H1 (cell line): ENCODE data around the gene SIGLEC12.

Experiments used
- CTCF ChIP-seq, 3 experiments: IDR thresholded peaks; 1 replicate in 2 of 3; 2 replicates in 1 of 3; pipeline versions ENCODE4 v1.5.1 to v1.6.1; 2011; ENCODE audit warnings: low read length in 3 of 3, mild to moderate bottlenecking in 3 of 3, inconsistent platforms in 2 of 3, low read depth in 1 of 3, moderate library complexity in 1 of 3; ENCODE audit not compliant: insufficient read depth in 1 of 3; ENCODE audit errors: control extremely low read depth in 1 of 3
- EP300 ChIP-seq, 2 experiments: IDR thresholded peaks; 1 replicate in 1 of 2; 2 replicates in 1 of 2; pipeline ENCODE4 v1.6.1; 2011 to 2012; ENCODE audit warnings: low read depth in 2 of 2, low read length in 2 of 2, mild to moderate bottlenecking in 2 of 2, borderline replicate concordance in 1 of 2, inconsistent platforms in 1 of 2, moderate library complexity in 1 of 2
- EZH2 ChIP-seq: fragments of 200-600 bp; sonication (generic); IDR thresholded peaks from 2 replicates; pipeline ENCODE4 v1.7.1; 2012; ENCODE audit warnings: low read depth, mild to moderate bottlenecking, moderate library complexity, low read length, inconsistent platforms; ENCODE audit not compliant: severe bottlenecking
- JUND ChIP-seq: IDR thresholded peaks from 2 replicates; pipeline ENCODE4 v1.6.1; 2011; ENCODE audit warnings: mild to moderate bottlenecking, improper control_type of control experiment, low read length
- MAX ChIP-seq: IDR thresholded peaks from 2 replicates; pipeline ENCODE4 v1.6.1; 2012; ENCODE audit warnings: inconsistent platforms
- NRF1 ChIP-seq: IDR thresholded peaks from 2 replicates; pipeline ENCODE4 v1.6.1; 2011; ENCODE audit warnings: mild to moderate bottlenecking, low read depth, low read length, improper control_type of control experiment
- POLR2A ChIP-seq, 2 experiments: IDR thresholded peaks; 1 replicate in 1 of 2; 2 replicates in 1 of 2; pipeline ENCODE4 v1.6.1; 2011; ENCODE audit warnings: low read depth in 2 of 2, low read length in 2 of 2, mild to moderate bottlenecking in 2 of 2; ENCODE audit errors: control extremely low read depth in 1 of 2
- POLR2AphosphoS5 ChIP-seq: IDR thresholded peaks from 2 replicates; pipeline ENCODE4 v1.6.1; 2011; ENCODE audit warnings: low read depth, low read length
- POU5F1 ChIP-seq: IDR thresholded peaks from 2 replicates; pipeline ENCODE4 v1.6.1; 2011; ENCODE audit warnings: low read depth, mild to moderate bottlenecking, low read length, moderate library complexity
- RFX5 ChIP-seq: IDR thresholded peaks from 2 replicates; pipeline ENCODE4 v1.6.1; 2011; ENCODE audit warnings: low read depth, low read length, improper control_type of control experiment, borderline replicate concordance
- RNF2 ChIP-seq: fragments of 200-900, 300-1000 bp; sonication (generic); IDR thresholded peaks from 2 replicates; pipeline ENCODE4 v1.7.1; 2016; ENCODE audit warnings: borderline replicate concordance, low read depth, mild to moderate bottlenecking, antibody characterized with exemption, low read length; ENCODE audit not compliant: poor library complexity, severe bottlenecking; ENCODE audit errors: missing control alignments
- TAF1 ChIP-seq: IDR thresholded peaks from 2 replicates; pipeline ENCODE4 v1.6.1; 2011; ENCODE audit warnings: mild to moderate bottlenecking, low read depth, low read length
- TCF12 ChIP-seq: IDR thresholded peaks from 2 replicates; pipeline ENCODE4 v1.6.1; 2011; ENCODE audit warnings: low read depth, mild to moderate bottlenecking, low read length

- TF ChIP-seq RFX5 (no peak), CTCF (IDR thresholded peaks at IDR 0.05; ENCODE audit: control extremely low read depth in 1 of 3, insufficient read depth in 1 of 3, low read depth in 1 of 3, low read length in 3 of 3) (no peak), JUND (no peak), POLR2A (IDR thresholded peaks at IDR 0.05; ENCODE audit: control extremely low read depth in 1 of 2, low read depth in 2 of 2, low read length in 2 of 2) (no peak), TCF12 (no peak), EP300 (IDR thresholded peaks at IDR 0.05; ENCODE audit: borderline replicate concordance in 1 of 2, low read depth in 2 of 2, low read length in 2 of 2) (no peak), EZH2 (no peak), RNF2 (no peak), POLR2AphosphoS5 (no peak), MAX (no peak), NRF1 (no peak), TAF1 (no peak), POU5F1 (no peak)
Measured at GRCh38 chr19:51458051-51458645, 43.5 kb downstream of the SIGLEC12 start, which contains the start of gene SIGLEC8.
